Activated naive CD4-positive, alpha-beta T cell treated with anti-CD3 and anti-CD28 coated beads, Interleukin-2, amount 50 U/mL, for 16 hours (primary cell): ENCODE measurements around the gene PARP6.

Source experiments
- DNase-seq: peaks from one replicate; pipeline ENCODE4 v3.0.0-alpha.2; 2020

PARP6 gene

DNA sequence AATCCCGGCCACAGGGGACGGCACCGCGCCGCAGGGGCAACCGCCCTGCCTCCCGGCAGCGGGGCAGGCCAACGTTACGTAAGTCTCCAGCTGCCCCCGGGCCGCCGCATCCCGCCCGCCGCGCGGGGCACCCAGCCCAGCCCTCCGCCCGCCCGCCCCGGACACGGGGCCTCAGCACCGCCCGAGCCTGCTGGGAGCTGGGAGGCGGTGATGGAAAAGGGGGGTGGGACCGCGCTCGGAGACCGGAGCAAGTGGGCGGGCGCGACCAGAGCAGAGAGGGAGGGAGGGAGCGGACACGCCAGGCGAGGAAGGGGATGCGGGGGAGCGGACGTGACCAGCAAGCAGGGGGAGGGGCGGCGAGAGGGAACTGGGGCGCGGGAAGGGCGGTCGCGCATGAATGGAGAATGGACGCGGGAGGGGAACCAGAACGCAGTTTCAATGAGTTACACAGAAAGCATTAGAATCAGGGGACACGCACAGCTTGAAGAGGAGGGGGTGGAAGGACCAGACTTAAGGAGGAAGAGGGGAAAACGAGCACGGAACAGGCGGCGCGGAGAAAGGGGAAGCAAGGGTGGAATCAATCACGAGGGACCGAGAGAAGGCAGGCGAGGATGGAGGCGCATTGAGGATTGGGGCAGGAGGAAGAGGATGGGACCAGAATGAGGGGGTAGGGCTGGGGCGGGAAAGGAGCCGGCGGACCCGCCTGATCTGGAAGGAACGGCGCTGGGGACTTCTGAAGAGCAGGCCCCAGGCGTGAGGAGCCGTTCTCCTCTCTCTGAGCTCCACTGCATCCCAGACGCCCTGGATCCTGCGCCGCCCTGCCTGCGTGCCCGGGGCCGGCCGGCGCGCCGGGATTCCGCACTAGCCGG, 41.9 kb downstream of the PARP6 start:
- DNase-seq, result peak; percentile 82

DNA sequence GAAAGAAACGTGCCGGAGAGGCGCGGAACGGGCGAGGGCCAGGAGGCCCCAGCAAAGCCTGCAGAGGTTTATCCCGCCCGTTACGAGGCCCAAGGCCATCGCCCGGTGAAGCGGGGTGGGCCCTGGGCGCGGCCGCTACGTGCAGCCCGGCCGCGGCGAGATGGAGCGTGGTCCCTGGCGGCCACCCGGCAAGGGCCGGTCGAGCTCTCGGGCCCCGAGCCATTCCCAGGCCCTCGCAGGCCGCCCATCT, 42.5 kb downstream of the PARP6 start:
- DNase-seq, result no peak

DNA sequence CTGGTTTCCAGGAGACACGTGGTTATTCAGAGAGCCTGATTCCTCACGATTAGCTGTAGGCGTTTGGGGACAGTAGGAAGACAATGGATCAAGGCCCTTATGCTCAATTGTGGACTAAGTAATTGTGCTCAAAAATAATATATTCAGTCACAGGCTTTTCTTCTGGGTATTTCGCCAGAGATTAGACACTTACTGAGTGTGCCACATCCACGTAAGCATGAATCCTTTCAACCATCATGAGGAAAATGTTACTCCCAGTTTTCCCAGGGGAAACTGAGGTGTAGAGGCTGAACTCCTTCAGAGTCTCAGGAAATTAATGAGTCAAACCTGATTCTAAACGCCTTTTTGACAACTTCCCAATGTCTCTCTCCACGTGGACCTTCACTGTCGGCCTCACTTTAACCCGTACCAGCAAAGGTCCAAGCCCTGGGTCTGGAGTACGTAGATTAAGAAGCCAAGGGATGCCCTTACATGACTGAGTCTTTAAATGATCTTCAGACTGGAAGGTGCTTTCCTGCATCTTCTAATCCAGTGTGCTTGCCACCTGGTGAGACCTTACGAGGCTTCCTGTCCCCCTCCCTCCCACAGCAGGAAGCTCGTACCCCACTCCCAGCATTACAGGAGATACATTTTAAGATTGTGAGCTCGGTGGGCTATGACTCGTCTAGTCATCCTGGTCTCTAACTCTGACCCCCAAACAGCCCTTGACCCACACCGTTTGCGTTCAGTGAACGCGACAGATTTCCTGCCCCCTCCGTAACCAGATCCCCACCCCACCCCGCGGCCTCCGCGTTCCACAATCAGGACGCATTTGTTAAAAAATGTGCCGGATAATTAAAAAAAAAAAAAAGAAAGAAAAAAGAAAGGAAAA, 43.0 kb downstream of the PARP6 start:
- DNase-seq, result peak; percentile 50

DNA sequence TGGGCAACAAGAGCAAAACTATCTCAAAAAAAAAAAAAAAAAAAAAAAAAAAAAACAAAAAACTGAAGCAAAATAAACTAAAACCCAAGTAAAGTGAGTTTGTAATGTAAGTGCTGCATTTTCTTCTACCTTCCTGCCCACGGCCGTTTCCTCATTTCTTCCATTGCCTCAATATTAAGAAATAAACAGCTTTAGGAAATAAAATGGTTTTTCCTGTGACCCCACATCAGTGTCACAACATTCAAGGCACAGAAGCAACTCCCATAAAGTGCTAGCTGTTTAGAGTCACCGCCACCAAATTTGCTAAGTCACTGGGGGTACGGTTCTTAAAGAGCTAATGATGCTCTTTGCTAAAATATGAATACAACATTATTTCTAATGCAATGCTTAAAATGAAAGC, 44.6 kb downstream of the PARP6 start:
- DNase-seq, result peak; percentile 25

DNA sequence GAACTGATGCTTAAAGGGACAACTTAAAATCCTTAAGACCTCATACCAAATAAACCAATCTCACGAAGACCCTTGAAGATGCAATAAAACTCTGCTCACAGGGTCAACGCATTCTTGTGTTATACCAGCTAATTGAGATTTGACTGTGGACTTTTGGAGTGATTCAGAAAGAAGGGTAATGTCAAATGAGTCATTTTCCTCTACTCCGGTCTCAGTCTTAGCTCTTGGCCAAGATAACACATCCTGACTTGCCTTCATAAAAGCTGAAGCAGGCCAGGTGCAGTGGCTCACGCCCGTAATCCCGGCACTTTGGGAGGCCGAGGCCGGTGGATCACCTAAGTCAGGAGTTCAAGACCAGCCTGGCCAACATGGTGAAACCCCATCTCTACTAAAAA, 45.2 kb downstream of the PARP6 start:
- DNase-seq, result peak; percentile 54

DNA sequence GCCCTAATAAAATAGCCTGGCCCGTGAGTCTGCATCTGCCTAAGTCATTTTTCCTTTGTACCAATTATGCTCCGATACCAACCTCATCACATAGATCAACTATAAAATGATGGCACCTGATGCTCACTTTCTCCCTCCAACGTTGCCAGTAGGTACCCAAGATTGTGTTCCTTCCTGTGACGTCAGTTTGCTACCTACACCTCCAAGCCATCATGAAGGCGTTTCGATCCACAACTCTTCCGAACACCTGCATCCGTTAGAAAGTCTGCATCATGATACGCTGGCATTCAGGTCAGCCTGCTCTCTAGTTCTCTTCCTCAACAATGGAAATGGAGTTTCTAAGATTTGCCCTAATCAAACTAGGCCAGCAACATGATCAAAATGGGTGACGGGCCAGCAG, 49.1 kb downstream of the PARP6 start:
- no peak for DNase-seq

DNA sequence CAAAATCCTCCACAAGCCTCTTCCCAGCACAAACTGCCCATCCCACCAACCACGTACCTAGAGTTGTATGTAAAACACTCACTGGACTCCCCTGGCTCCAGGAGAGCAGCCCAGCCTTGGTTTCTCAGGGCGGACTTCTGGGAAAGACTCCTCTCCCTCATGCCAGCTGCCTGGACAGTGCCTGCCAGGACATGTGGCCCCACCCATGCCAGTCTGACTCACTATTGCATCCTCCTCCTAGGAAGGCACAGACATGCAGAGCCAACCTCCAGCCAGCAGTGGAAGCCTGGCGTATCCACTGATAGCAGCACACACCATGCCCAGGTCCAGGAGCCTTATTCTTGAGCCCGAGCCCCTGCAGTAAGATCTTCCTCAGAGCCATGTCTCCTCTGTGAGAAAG, 50.0 kb downstream of the PARP6 start:
- no peak for DNase-seq

DNA sequence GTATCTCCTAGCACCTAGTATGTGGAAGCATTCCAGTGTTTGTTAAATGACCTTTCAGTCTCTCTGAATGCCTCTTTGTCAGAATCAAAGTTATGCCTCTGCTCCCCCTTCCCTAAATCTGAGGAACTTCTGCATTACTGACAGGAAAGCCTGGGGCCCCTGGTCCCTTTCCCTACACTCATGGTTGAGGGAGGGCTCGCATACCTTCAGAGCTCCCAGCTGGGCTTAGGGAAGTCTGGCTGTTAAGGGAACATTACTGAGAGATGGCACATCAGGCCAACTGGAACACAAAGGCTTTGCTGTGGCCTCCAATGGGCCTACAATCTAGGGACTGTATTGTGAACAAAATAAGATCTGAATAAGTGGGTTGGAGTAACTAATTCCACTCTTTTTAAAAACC, 51.7 kb downstream of the PARP6 start:
- DNase-seq, result no peak

DNA sequence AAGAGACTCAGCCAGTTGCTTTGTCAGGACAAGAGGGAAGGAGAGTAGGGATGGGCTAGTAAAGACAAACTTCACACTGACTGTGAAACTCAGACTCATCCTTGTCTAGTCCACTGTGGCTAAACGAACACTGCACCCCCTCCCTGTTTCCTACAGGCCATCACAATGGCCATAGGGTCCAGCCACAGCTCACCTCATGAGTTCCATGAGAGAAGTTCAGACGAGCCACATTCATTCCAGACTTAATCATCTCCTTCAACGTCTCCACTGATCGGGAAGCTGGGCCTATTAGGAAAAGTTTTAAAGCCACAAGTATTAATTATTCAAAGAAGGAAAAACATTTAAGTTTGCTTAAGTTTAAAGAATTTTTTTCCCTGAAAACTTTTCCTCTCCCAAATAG, 55.1 kb downstream of the PARP6 start:
- DNase-seq, result no peak

DNA sequence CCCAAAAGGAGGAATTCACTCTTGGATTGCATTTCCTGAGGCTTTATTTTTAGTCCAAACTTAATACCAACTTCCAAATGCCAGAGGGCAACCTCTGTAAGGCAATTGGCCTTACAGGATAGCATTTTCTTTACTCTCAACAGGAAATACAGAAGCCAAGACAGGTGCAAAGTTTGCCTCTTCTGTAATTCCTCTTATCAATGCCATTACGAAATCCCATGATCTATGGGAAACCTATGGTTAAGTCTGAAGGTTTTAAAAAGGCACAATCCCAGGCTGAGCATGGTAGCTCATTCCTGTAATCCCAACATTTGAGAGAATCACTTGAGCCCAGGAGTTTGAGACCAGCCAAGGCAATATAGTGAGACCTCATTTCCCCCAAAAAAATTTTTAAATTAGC, 56.3 kb downstream of the PARP6 start:
- DNase-seq, result no peak

DNA sequence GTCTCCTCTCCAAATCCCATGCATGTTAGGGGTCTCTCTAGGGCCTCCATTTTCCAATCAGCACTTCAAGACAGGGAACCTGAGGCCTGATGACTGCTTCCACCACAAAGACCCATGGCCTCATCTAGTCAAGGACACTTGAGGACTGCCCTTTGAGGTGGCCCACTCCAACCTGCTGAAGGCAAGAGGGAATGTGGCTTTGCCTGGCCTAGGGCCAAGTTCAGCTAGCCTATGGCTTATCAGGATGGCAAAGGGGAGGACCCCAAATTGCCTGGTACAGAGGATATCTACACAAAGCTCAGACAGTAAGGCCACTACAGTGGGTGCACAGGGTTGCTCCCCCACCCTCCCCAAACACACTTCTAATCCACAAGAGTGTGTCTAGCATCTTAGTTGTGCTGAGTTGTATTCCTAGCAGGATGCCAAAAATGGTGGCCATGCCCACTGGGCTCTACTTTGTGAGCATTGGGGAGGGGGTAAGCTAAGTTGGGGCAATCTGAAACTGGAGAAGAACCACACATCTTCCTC, 64.7 kb downstream of the PARP6 start:
- no peak for DNase-seq

DNA sequence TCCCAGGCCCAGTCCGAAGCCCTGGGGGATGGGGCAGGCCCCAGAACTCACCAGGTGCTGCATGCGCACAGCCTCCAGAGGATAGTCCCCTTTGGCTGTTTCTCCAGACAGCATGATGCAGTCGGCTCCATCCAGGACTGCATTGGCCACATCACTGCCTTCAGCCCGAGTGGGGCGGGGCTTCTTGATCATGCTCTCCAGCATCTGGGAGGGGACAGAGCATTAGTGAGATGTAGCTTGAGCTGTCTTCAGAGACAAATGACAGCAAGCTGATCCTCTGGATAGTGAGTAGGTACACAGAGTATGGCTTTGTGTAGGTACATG, 65.7 kb downstream of the PARP6 start:
- no peak for DNase-seq

DNA sequence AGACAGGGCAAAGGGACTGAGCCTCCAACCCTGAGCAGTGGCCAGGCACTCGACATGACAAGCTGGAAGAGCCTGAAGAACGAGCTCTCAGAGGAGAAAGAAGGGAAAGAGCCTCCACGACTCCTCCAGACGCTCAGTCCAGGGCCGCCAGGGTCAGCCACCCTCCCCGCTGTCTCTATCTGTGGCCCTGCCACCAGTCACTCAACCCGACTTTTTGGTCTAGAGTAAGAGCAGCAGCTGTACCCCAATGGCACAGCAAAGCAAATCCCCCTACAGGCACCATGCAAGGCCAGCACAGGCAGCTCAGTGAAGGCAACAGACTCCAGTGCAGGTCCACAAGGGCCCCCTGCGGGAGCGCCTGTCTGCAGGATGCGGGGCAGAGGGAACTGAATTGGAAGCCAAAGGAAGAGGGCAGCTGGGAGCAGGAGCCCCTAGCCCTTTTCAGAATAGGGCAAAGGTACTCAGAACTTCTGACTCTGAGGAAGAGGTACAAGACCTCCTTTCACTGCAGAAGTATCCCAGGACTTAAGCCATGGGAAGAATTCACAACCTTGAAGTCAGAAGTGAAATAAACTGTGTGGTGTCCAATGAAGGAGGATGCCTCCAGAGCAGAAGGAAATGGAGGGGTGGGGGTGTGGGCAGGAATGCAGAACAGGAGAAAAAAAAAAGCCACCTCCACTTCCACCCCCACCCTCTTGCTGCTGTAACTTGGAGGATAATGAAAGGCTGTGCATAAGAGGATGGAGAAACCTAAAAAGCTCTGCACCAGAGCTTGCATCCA, 66.3 kb downstream of the PARP6 start:
- DNase-seq, result no peak

DNA sequence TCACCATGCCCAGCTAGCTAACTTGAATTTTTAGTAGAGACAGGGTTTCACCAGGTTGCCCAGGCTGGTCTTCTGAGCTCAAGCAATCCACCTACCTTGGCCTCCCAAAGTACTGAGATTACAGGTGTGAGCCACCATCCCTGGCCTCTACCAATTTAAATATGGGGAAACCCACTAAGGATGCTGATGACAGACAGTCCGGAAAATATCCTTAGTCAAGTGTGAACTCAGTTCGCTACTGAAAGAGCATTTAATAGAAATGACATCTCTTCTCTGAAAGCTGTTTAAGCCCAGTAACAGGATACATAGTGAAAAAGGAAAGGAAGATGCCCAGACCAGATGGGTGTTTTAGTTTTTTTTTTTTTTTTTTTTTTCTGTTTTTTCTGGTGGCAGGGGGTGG, 67.1 kb downstream of the PARP6 start:
- DNase-seq, result no peak

DNA sequence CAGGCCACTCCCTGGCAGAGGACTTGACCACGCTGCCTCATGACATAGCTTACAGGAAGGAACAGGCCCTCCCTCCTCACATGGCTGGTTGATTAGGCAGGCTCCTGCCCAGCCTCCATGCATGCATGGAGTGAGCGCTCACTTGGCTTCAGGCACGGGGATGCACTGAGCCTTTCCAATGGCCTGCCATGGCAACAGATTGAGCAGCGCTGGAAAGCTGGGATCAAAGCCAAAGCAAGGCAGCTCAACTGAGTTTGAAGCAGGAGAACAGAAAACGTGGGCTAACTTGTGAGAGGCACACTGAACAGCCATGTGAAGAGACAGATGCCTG, 68.9 kb downstream of the PARP6 start:
- DNase-seq, result no peak

DNA sequence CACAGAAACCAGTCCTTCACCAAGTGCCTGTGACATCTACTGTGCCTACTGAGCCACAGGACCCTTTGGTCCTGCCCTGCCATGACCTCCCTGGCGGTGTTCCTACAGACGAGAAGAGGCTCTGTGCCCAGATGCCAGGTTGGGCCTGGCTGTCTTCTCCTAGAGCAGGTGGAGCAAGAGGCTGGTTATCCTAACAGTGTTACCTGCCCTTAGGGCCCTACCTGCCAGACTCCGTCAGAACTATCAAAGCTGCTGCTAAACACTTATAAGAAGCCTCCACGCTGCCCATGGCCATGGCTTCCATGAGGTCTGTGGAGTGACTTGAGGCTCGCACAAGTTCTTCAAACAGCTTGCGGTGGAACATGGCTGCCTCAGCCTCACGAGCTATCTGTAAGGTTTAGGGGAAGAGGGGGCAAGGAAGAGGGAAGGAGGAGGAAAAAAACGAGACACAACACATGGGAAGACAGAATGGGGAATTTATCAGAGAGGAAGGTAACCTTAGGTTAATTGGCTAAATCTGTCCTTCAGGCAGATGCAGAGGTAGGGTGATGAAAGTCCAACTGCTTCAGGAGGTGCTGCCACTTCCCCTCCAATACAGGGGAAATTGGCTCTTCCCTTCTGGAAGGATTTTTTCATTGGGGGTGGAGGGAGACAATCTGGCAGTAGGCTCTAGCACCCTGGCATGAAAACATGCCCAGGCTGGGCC, 69.4 kb downstream of the PARP6 start:
- no peak for DNase-seq

DNA sequence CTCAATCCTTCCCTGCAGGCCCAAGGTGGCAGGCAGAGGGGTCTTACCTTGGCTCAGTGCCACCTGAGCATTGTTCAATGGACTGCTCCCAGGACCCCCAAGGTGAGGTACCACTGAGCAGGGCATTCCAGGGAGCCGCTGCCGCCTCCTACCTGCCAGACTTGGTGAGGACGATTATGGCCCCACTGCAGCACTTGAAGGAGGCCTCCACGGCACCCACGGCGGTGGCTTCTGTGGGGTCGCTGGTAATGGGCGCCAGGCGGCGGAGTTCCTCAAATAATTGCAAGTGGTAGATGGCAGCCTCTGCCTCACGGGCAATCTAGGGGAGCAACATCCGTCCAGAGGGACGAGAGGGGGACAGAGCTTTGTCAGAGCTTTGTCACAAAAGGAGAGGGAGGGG, 70.1 kb downstream of the PARP6 start:
- no peak for DNase-seq

DNA sequence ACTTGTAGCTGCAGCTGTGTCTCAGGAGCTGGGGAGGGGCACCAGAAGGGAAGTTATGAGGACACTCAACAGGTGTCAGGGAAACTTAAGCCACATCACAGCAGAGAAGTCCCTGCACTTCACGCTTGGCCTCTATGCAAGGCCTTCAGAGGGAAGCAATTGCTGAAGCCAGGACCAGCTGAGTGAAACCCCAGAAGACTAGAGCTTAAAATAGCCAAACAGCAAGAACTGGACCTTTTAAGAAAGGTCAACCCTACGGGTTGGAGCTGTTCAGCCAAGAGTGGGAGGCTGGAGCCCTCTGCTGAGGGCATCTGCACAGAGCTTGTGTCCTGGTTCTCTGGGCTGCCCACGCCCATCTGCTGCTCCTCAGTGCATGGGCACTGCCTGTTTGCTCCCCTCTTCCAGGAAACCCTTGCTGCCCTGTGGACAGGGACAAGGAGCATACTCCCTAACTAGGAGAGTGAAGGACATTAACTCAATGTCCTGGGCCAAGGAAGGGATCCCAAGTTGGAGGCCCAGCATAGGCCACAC, 70.9 kb downstream of the PARP6 start:
- no peak for DNase-seq

DNA sequence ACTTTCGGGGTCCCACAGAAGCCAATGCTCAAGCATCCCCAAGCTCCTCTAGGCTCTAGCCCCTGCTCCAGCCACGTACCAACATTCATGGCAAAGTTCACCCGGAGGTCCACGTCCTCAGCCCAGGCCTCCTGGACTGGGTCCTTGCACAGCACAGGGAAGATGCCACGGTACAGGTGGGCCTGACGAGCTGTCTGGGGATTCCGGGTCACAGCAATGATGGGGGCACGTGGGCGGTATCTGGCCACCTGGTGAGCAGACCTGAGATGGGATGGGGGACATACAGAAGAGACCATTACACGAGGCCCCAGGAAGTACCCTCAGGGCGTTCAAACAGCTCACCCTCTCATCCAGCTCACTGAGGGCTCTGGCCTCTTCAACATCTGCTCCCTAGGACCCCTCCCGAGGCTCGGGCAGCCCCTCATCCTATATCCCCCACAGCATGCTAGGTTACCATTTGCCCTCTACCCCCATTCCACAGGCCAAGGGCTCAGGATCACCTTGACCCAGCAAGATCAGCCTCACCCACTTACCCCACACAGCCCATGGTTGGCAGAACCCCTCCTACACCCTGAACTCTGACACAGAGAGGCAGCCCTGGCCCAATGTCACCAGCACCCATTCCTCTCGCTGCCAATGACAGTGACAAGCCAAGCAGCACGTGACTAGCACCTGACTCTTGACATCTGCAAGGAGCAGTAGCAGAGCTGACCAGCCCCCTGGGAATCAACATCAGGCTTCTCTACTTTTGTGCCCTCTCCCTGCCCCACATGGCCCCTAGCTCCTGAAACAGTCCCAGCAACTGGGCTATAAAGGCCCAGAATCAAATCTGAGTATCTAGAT, 71.7 kb downstream of the PARP6 start:
- DNase-seq, result no peak

DNA sequence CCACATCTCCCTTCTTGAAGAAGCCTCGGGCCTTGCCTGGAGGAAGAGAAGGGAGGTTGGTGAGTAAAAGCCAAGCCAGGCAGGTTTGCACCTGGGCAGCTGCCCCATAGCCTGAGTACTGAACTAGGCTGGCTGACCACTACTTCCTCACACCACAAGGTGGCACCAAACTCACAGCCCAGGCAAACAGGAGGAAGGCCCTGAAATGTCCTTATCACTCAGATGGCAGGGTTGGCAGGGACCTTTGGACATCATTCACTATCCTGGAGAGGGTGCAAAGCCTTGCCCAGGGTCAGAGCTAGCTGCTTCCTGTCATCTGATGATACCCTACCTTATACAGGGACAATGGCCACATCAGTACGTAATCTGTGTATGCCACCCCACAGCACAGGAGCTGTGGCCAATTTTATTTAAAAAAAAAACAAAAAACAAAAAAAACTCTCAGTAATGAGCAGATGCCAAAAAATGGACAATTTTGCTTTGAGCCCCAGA, 72.6 kb downstream of the PARP6 start:
- peak; percentile 70 for DNase-seq

DNA sequence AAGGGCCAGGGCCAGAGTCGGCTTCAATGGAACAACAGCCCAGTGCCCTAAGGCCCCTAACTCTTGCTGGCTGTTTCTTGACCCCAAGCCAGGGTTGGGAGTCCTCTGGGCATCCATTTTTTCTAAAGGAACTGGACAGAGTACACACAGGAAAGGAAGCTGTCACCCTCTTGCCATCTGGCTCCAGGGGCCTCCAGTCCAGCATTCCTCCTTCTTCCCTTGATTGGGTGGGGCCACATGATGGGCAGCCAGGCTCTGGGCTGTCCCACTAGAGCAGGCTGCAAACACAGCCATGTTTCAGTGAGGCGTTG, 73.2 kb downstream of the PARP6 start:
- DNase-seq, result no peak
